Endothelial cell of umbilical vein (primary cell): ENCODE results near the gene USP2. TPM values are rescaled to one million over a fixed set of nuclear protein-coding genes. Genes with fewer than 3 reads are reported as not detected.

Experiments used
- BruUV-seq: library from RNA; stranded (reverse); fragments of 400-500 nt; replicated peaks from 2 replicates; lab custom pipeline; 2021; lab: Mats Ljungman, UMichigan
- CTCF ChIA-PET: fragments of 300-600, 350-600 bp; sonication (Branson Sonifier 250); formaldehyde crosslinking; loops from one replicate; lab custom pipeline; 2021; ENCODE audit warnings: antibody characterized with exemption, inconsistent platforms; lab: Charles Lee
- POLR2A ChIA-PET: fragments of 300-600, 350-600 bp; sonication (Branson Sonifier 250); formaldehyde crosslinking; loops from one replicate; lab custom pipeline; 2021; ENCODE audit warnings: antibody characterized with exemption, inconsistent platforms; lab: Charles Lee
- DNase-seq: peaks from one replicate; pipeline ENCODE4 v3.0.0-alpha.2; 2011; ENCODE audit warnings: low read depth, low spot score
- FAIRE-seq: peaks from 2 replicates; lab custom pipeline; 2011; peaks lifted over from hg19 to GRCh38; lab: Jason Lieb, UNC
- H2AFZ ChIP-seq: 2 replicates; pipeline ENCODE4 v1.6.0; 2012; ENCODE audit warnings: low read depth, low read length, control low read depth, inconsistent platforms
- H3K27ac ChIP-seq: 2 replicates; pipeline ENCODE4 v1.5.1; 2011; ENCODE audit warnings: low read depth, mild to moderate bottlenecking, control low read depth, low read length, moderate library complexity; ENCODE audit not compliant: insufficient read depth
- H3K27me3 ChIP-seq, 2 experiments: 2 replicates each; pipeline versions ENCODE4 v1.6.0 to v1.6.1; 2011; ENCODE audit warnings: low read length in 2 of 2, mixed read lengths in 1 of 2; ENCODE audit not compliant: control insufficient read depth in 2 of 2, insufficient read depth in 2 of 2
- H3K36me3 ChIP-seq, 2 experiments: 2 replicates in 1 of 2; 3 replicates in 1 of 2; pipeline ENCODE4 v1.5.1; 2011; ENCODE audit warnings: low read length in 2 of 2, mild to moderate bottlenecking in 1 of 2, moderate library complexity in 1 of 2; ENCODE audit not compliant: control insufficient read depth in 2 of 2, insufficient read depth in 2 of 2; ENCODE audit errors: extremely low read depth in 1 of 2
- H3K4me1 ChIP-seq: 3 replicates; pipeline ENCODE4 v1.5.1; 2011; ENCODE audit warnings: mild to moderate bottlenecking, low read length; ENCODE audit not compliant: control insufficient read depth, insufficient read depth; ENCODE audit errors: extremely low read depth
- H3K4me2 ChIP-seq: 2 replicates; pipeline ENCODE4 v1.6.1; 2011; ENCODE audit warnings: low read length, control low read depth, mixed read lengths; ENCODE audit not compliant: insufficient read depth
- H3K4me3 ChIP-seq, 3 experiments: fragments of 200-600 bp in 1 of 3; sonication (generic), shearing (Covaris generic) in 1 of 3; replicated peaks in 1 of 3; 2 replicates each; pipeline ENCODE4 v1.5.1; 2011 to 2016; ENCODE audit warnings: control low read depth in 3 of 3, low read length in 3 of 3, mild to moderate bottlenecking in 2 of 3, inconsistent platforms in 1 of 3, low read depth in 1 of 3, moderate library complexity in 1 of 3; ENCODE audit not compliant: insufficient read depth in 1 of 3
- H3K79me2 ChIP-seq: 2 replicates; pipeline ENCODE4 v1.6.0; 2012; ENCODE audit warnings: low read length, inconsistent platforms; ENCODE audit not compliant: control insufficient read depth, insufficient read depth
- H3K9ac ChIP-seq: replicated peaks from 2 replicates; pipeline ENCODE3; 2011; ENCODE audit warnings: low read length, control low read depth; ENCODE audit not compliant: insufficient read depth; ENCODE audit errors: extremely low read depth
- H3K9me1 ChIP-seq: replicated peaks from 3 replicates; pipeline ENCODE4 v1.6.0; 2011; ENCODE audit warnings: mild to moderate bottlenecking, low read length; ENCODE audit not compliant: control insufficient read depth, insufficient read depth; ENCODE audit errors: extremely low read depth
- H3K9me3 ChIP-seq: replicated peaks from 2 replicates; pipeline ENCODE4 v1.5.1; 2012; ENCODE audit warnings: low read length, inconsistent platforms; ENCODE audit not compliant: control insufficient read depth, insufficient read depth
- H4K20me1 ChIP-seq: replicated peaks from 2 replicates; pipeline ENCODE3; 2011; ENCODE audit warnings: mild to moderate bottlenecking, low read length; ENCODE audit not compliant: control insufficient read depth, insufficient read depth; ENCODE audit errors: extremely low read depth
- CTCF ChIP-seq, 2 donors: IDR thresholded peaks; 1 replicate in 1 of 2; 2 replicates in 1 of 2; pipeline ENCODE4 v1.5.1; 2011; ENCODE audit warnings: low read length in 2 of 2, mild to moderate bottlenecking in 2 of 2, moderate library complexity in 2 of 2, control low read depth in 1 of 2, inconsistent platforms in 1 of 2, low read depth in 1 of 2; ENCODE audit not compliant: insufficient read depth in 1 of 2; ENCODE audit errors: extremely low read depth in 1 of 2
- FOS ChIP-seq: IDR thresholded peaks from 2 replicates; pipeline ENCODE4 v1.6.1; 2011; ENCODE audit warnings: mild to moderate bottlenecking, low read length, moderate library complexity, borderline replicate concordance; ENCODE audit not compliant: insufficient read depth
- MAX ChIP-seq: IDR thresholded peaks from 2 replicates; pipeline ENCODE4 v1.6.1; 2011; ENCODE audit not compliant: insufficient read depth, insufficient read length
- POLR2AphosphoS5 ChIP-seq: IDR thresholded peaks from 2 replicates; pipeline ENCODE4 v1.6.1; 2012; ENCODE audit warnings: low read depth, mild to moderate bottlenecking, control low read depth, low read length, moderate library complexity; ENCODE audit not compliant: insufficient read depth
- dilution Hi-C: fragments of 300-500 bp; cut with MboI; formaldehyde crosslinking; loops from one replicate; pipeline ENCODE4 v1.15.0; 2019; ENCODE audit warnings: low sequenced_read_pairs; ENCODE audit not compliant: extremely low pct_ligation_motif_present
- intact Hi-C: fragments of 100-400 bp; cut with micrococcal nuclease; formaldehyde crosslinking; loops from one replicate; pipeline ENCODE4 v1.10.0; 2022
- polyA plus RNA-seq, 4 experiments: library from polyadenylated mRNA; depleted of rRNA in 3 of 4; stranded (reverse) in 3 of 4; unstranded in 1 of 4; fragments of >200 nt; gene quantifications; 2 replicates each; pipeline versions ENCODE4 v1.2.1 to v1.2.3, GENCODE V29; 2011 to 2012; ENCODE audit warnings: missing spikeins in 1 of 4
- total RNA-seq: library from RNA; stranded (reverse); gene quantifications from 2 replicates; pipeline ENCODE4 v1.2.3, GENCODE V29; 2021

Gene USP2
- total and polyA plus RNA-seq, 2 donors (not counting 3 experiments of a cell fraction or from before 2014, with no cell fraction given) = 0.21 to 1.2 TPM

- peaks cover 2% of the 10 kb centered on the region for H3K4me1 ChIP-seq
- no peaks in the 10 kb centered on the region for H3K9me1 ChIP-seq
- peak; percentile 87 for FAIRE-seq
- H3K36me3 ChIP-seq = peaks cover 21 to 33% of the 10 kb centered on the region in 2 experiments
- peaks cover 5% of the 10 kb centered on the region for H3K79me2 ChIP-seq
- ChIA-PET POLR2A (interaction anchor here (0.7 to 5.5 kb wide), 5 partner anchors 9 to 223 kb away, joined by 3 to 17 read pairs (median 4); partner anchors contain the start of gene MCAM), CTCF (interaction anchor here (0.8 to 9.7 kb wide), 6 partner anchors 13 to 212 kb away, joined by 3 to 136 read pairs (median 4); partner anchors contain the start of genes C1QTNF5 and MCAM)
- BruUV-seq = no TSS peak
- TF ChIP-seq CTCF (IDR thresholded peaks at IDR 0.05; ENCODE audit: extremely low read depth in 1 of 2, insufficient read depth in 1 of 2, low read depth in 1 of 2, low read length in 2 of 2) (no peak), FOS (no peak), MAX (peak; percentile 66), POLR2AphosphoS5 (no peak)
- H3K27ac ChIP-seq = no peak overlapping the region
- no peaks in the 10 kb centered on the region for H3K27me3 ChIP-seq
- H3K4me3 ChIP-seq = no peak overlapping the region
- intact Hi-C loops (loop anchor here (1.0 to 2.0 kb wide), 2 partner anchors 17 to 44 kb away; no protein-coding TSS in a partner anchor), dilution Hi-C loops (no loop called here)
- H2AFZ ChIP-seq = no peak overlapping the region
- no peaks in the 10 kb centered on the region for H4K20me1 ChIP-seq
- H3K9me3 ChIP-seq = no peaks in the 10 kb centered on the region
- DNase-seq = peak; percentile 39
- no peak overlapping the region for H3K4me2 ChIP-seq
- H3K9ac ChIP-seq = no peak overlapping the region
Measured at GRCh38 chr11:119306373-119306890, 75.1 kb downstream of the USP2 start.
